ENCODE data around the gene PEDS1. TPM values are rescaled to one million over a fixed set of nuclear protein-coding genes. Genes with fewer than 3 reads are reported as not detected.
A peak's percentile ranks its signal among the peaks of the same experiment; 100 is the strongest.

PEDS1 gene
- total and polyA plus RNA-seq, 4 donors = 21.9 to 43.4 (median 34.4) TPM

DNA sequence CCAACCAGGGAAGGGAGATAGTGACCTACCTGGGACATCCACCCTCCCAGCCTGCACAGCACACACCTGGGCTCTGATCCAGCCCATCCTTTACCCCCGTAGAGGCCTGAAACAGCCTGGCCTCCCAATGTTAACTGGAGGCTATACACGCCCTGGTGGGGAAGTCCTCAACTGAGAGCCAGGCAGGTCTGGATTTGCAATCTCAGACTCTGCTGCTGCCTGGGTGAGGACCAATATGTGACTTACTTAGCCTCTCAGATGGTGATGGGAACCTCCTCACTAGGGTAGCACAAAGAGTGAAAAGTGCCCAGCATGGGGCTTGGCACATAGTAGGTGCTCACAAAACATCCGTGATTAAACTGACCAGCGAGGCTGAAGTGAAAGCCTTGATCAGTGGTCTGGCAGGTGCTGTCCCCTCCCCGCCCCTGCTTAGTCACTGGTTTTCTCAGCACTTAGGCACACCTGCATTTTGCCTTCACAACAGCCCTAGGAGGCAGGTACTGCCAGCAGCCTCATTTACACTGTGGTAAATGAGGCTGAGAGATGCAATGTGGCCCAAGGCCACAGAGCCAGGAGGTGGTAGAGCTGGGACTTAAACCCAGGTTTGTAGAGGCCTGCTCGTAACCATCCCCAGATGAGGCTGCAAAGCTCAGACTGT lies 12.4 kb downstream of the PEDS1 start:
- Histone ChIP-seq H3K27ac (ENCODE audit: low read depth in 1 of 2, low read length in 1 of 2) (peak overlapping the region in 1 of 2 donors; percentile 28), H3K4me3 (no peak overlapping the region), H3K27me3 (ENCODE audit: control insufficient read depth in 3 of 3, insufficient read depth in 3 of 3, low read length in 2 of 3) (no peaks in the 10 kb centered on the region), H3K9ac (ENCODE audit: insufficient read depth in 1 of 2, low read length in 2 of 2) (no peak overlapping the region), H3K4me1 (ENCODE audit: control insufficient read depth in 5 of 5, insufficient read depth in 5 of 5, low read length in 5 of 5) (peaks cover 0 to 35% (median 3%) of the 10 kb centered on the region in 5 donors), H3K9me3 (ENCODE audit: control insufficient read depth in 4 of 4, insufficient read depth in 3 of 4, low read length in 3 of 4) (no peaks in the 10 kb centered on the region), H3K36me3 (ENCODE audit: control insufficient read depth in 4 of 4, insufficient read depth in 4 of 4, low read length in 4 of 4) (peaks cover 0 to 27% (median 13%) of the 10 kb centered on the region in 4 donors)
- 91 to 95% methylated on average over 6 of the region's 6 CpGs for WGBS, 2 donors
- DNase-seq (no peak), ATAC-seq (ENCODE audit: insufficient read depth, low FRiP score) (no peak)
- TF ChIP-seq, protein P1, sequence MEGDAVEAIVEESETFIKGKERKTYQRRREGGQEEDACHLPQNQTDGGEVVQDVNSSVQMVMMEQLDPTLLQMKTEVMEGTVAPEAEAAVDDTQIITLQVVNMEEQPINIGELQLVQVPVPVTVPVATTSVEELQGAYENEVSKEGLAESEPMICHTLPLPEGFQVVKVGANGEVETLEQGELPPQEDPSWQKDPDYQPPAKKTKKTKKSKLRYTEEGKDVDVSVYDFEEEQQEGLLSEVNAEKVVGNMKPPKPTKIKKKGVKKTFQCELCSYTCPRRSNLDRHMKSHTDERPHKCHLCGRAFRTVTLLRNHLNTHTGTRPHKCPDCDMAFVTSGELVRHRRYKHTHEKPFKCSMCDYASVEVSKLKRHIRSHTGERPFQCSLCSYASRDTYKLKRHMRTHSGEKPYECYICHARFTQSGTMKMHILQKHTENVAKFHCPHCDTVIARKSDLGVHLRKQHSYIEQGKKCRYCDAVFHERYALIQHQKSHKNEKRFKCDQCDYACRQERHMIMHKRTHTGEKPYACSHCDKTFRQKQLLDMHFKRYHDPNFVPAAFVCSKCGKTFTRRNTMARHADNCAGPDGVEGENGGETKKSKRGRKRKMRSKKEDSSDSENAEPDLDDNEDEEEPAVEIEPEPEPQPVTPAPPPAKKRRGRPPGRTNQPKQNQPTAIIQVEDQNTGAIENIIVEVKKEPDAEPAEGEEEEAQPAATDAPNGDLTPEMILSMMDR (IDR thresholded peaks at IDR 0.05; ENCODE audit: control extremely low read depth, extremely low read depth) = no peak

DNA sequence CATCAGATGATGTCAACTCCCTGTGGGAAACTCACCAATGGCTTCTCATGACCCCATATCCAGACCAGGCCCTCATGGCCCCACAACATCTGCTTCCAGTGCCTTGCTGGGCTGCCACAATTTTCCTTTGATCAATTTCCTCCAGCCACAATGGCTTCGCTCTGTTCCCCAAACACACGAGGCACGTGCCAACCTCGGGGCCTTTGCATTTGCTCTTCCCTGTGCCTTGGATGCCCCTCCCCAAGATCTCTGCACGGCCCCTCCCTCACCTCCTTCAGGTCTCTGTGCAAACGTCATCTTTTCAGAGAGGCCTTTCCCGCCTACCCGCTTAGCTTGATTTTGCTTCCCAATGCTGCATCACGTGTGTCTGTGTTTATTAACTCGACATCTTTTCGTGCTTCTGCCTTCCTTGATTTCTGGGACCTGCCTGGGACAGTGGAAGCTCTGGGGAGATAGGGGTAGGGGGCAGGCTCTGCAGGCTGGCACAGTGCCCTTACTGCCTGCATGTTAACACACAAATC lies 13.1 kb downstream of the PEDS1 start:
- peak overlapping the region in 1 of 2 donors; percentile 28 for H3K27ac ChIP-seq (ENCODE audit: low read depth in 1 of 2, low read length in 1 of 2)
- H3K27me3 ChIP-seq (ENCODE audit: control insufficient read depth in 3 of 3, insufficient read depth in 3 of 3, low read length in 2 of 3) = no peaks in the 10 kb centered on the region
- no peak for ATAC-seq (ENCODE audit: insufficient read depth, low FRiP score)
- 78 to 91% methylated on average over 11 of the region's 11 CpGs for WGBS, 2 donors
- H3K4me1 ChIP-seq (ENCODE audit: control insufficient read depth in 5 of 5, insufficient read depth in 5 of 5, low read length in 5 of 5) = peaks cover 0 to 30% (median 3%) of the 10 kb centered on the region in 5 donors
- TF ChIP-seq, protein P1 (IDR thresholded peaks at IDR 0.05; ENCODE audit: control extremely low read depth, extremely low read depth) = no peak
- H3K9me3 ChIP-seq (ENCODE audit: control insufficient read depth in 4 of 4, insufficient read depth in 3 of 4, low read length in 3 of 4) = no peaks in the 10 kb centered on the region
- no peak overlapping the region for H3K4me3 ChIP-seq
- DNase-seq = no peak
- peaks cover 0 to 27% (median 13%) of the 10 kb centered on the region in 4 donors for H3K36me3 ChIP-seq (ENCODE audit: control insufficient read depth in 4 of 4, insufficient read depth in 4 of 4, low read length in 4 of 4)
- no peak overlapping the region for H3K9ac ChIP-seq (ENCODE audit: insufficient read depth in 1 of 2, low read length in 2 of 2)

DNA sequence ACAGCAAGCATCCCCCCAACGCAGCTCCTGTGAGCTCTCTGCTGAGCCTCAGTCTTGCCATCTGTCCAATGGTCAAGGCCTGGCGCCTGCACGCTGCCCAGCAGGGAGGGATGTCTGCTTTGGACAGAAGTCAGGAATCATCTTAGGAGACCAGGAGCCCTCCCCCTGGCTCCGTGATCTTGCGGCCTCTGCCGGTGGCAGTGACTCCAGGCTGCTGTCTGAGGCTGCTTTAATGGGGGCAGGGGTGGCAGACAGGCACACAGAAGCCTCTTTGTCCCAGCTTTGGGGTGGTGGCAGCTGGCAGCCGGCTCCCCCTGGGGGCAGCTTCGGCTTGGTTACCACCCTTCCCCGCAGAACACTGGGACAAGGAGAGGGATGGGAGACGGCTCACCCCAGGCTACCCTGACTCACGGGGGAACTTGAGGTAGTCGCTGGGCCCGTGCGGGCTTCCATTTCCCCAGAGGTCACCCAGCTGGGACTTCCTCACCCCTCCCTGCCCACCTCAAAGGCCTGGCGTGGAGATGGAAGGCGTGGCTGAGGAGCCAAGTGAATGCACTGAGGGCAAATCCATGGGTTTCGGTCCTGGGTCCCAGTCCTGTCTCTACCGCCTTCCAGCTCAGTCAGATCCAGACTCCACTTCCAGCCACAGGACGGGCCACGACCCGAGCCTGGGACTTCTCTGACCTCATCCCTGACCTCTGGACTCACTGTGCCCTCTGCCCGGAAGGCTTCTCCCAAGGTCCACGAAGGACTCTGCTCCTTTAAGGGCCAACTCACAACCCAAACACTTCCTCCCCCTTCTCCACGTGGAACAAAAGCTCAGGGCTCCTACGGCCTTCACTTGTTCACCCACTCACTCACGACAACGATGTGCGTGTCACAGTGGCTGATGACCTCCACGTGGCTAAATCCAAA lies 14.8 kb downstream of the PEDS1 start:
- Histone ChIP-seq H3K27ac (ENCODE audit: low read depth in 1 of 2, low read length in 1 of 2) (peak overlapping the region; percentile 25 to 29), H3K4me3 (no peak overlapping the region), H3K4me1 (ENCODE audit: control insufficient read depth in 5 of 5, insufficient read depth in 5 of 5, low read length in 5 of 5) (peaks cover 0 to 30% (median 3%) of the 10 kb centered on the region in 5 donors), H3K9me3 (ENCODE audit: control insufficient read depth in 4 of 4, insufficient read depth in 3 of 4, low read length in 3 of 4) (no peaks in the 10 kb centered on the region), H3K36me3 (ENCODE audit: control insufficient read depth in 4 of 4, insufficient read depth in 4 of 4, low read length in 4 of 4) (peaks cover 0 to 36% (median 13%) of the 10 kb centered on the region in 4 donors), H3K27me3 (ENCODE audit: control insufficient read depth in 3 of 3, insufficient read depth in 3 of 3, low read length in 2 of 3) (no peaks in the 10 kb centered on the region), H3K9ac (ENCODE audit: insufficient read depth in 1 of 2, low read length in 2 of 2) (no peak overlapping the region)
- ATAC-seq (ENCODE audit: insufficient read depth, low FRiP score) (no peak), DNase-seq (peak in 1 of 3 donors; percentile 16)
- 79 to 83% methylated on average over 27 to 29 of the region's 29 CpGs for WGBS, 2 donors
- TF ChIP-seq, protein P1 (IDR thresholded peaks at IDR 0.05; ENCODE audit: control extremely low read depth, extremely low read depth) = no peak

Measured in lung (tissue), 12 donors.